ENCODE measurements around the gene NTSR1.

GRCh38 chr20:62725596-62726268 is 17.1 kb downstream of the NTSR1 start:
- TF ChIP-seq SUZ12 (IDR thresholded peaks at IDR 0.05; ENCODE audit: extremely low read depth, insufficient read depth, insufficient read length) (no peak), YY1 (IDR thresholded peaks at IDR 0.05; ENCODE audit: insufficient read depth, insufficient read length) (no peak)

Data from NT2/D1 (cell line).